Esophagus (tissue), 2 donors: Measurements from ENCODE around the gene TCEANC2. TPM values are rescaled to one million over a fixed set of nuclear protein-coding genes. Genes with fewer than 3 reads are reported as not detected.

Experiments
- H3K27ac ChIP-seq, 2 donors: one replicate each; pipeline ENCODE4 v1.5.1; 2013; ENCODE audit warnings: low read depth in 2 of 2, mild to moderate bottlenecking in 2 of 2, inconsistent platforms in 1 of 2, low read length in 1 of 2, moderate library complexity in 1 of 2
- H3K27me3 ChIP-seq, 2 donors: one replicate each; pipeline ENCODE4 v1.6.1; 2013; ENCODE audit warnings: low read length in 2 of 2, control low read depth in 1 of 2, mild to moderate bottlenecking in 1 of 2; ENCODE audit not compliant: insufficient read depth in 2 of 2, control insufficient read depth in 1 of 2
- H3K36me3 ChIP-seq, 2 donors: one replicate each; pipeline ENCODE4 v1.6.1; 2013; ENCODE audit warnings: low read length in 1 of 2; ENCODE audit not compliant: control insufficient read depth in 2 of 2, insufficient read depth in 2 of 2
- H3K4me1 ChIP-seq, 2 donors: one replicate each; pipeline ENCODE4 v1.6.1; 2013; ENCODE audit warnings: low read length in 1 of 2; ENCODE audit not compliant: control insufficient read depth in 2 of 2, insufficient read depth in 2 of 2
- H3K4me3 ChIP-seq, 2 donors: one replicate each; pipeline ENCODE4 v1.5.1; 2013; ENCODE audit warnings: low read length in 2 of 2, mild to moderate bottlenecking in 2 of 2, low read depth in 1 of 2, moderate library complexity in 1 of 2
- H3K9me3 ChIP-seq, 2 donors: one replicate each; pipeline ENCODE4 v1.6.1; 2013; ENCODE audit warnings: mild to moderate bottlenecking in 2 of 2, low read depth in 1 of 2, low read length in 1 of 2, moderate library complexity in 1 of 2; ENCODE audit not compliant: control insufficient read depth in 2 of 2, insufficient read depth in 1 of 2
- WGBS, 2 donors: extraction: QIAGEN DNeasy Blood & Tissue Kit; methylation state at CpG; one replicate each; pipeline ENCODE4 v1.1.7; 2013; 5-methylcytosine and 5-hydroxymethylcytosine counted together
- polyA plus RNA-seq, 2 donors: library from polyadenylated mRNA; stranded (reverse); fragments of 200-250 nt; gene quantifications; one replicate each; pipeline ENCODE4 v1.2.3, GENCODE V29; 2013
- donor health status: healthy with polysubstance abuse.
- donor health status: Bipolar disorder and iron deficiency.

The TCEANC2 gene
- polyA plus RNA-seq, 2 donors = 1.4 to 1.7 TPM

DNA sequence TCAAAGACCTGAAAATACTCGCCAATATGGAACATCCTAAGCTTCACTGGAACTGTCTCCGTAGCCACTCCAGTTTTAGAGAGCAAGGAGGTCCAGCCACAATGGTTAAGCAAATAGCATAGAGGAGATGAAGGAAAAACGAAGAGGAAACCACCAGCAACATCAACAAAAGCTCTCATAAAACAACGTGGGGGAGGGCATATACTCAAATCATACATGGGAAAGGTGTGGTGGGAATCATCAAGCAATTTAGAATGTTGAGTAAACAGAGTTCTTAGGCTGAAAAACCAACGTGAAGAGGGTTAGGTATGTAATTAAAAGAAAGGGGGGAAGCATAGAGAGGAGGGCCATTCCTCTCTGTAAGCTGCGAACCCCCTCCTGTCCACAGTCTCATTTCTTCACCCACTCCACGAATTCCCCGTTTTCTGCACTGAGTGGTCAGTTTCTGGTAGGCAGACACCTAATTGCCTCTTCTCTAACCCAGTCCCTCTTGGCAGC lies 1.4 kb upstream of the TCEANC2 start:
- WGBS, 2 donors = 2 to 6% methylated on average over 8 of the region's 8 CpGs
- no peaks in the 10 kb centered on the region for H3K36me3 ChIP-seq
- no peaks in the 10 kb centered on the region for H3K4me1 ChIP-seq
- no peaks in the 10 kb centered on the region for H3K9me3 ChIP-seq
- H3K27me3 ChIP-seq = no peaks in the 10 kb centered on the region
- H3K4me3 ChIP-seq = peak overlapping the region; percentile 92 to 95
- peak overlapping the region; percentile 99 to 100 for H3K27ac ChIP-seq

DNA sequence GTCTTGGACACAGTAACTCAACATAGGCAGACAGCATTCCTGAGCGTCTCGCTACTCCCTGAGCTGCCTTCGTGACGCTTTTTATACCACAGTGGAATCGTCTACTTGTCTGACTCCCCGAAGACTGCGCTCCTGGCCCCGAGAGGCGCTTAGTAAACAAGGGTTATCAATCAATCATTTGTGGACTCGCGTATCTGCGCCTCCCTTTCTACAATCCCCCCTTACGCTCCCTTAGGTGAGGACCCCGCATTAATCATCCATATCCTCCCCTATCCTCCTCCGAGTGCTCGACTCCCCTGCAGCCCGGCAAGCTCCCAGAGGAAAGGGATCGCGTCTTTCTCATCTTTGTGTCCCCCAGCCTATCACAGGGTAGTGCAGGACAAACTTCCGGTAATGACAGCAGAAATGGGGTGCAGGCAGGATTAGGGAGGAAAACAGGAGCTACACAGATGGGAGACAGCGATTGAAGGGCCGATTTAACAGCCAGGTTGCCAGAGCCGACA lies 926 bp upstream of the TCEANC2 start:
- Histone ChIP-seq H3K27ac (peak overlapping the region; percentile 99 to 100), H3K4me3 (peak overlapping the region; percentile 92 to 95), H3K27me3 (no peaks in the 10 kb centered on the region), H3K36me3 (no peaks in the 10 kb centered on the region), H3K4me1 (no peaks in the 10 kb centered on the region), H3K9me3 (no peaks in the 10 kb centered on the region)
- 0% methylated on average over 23 of the region's 23 CpGs for WGBS, 2 donors

DNA sequence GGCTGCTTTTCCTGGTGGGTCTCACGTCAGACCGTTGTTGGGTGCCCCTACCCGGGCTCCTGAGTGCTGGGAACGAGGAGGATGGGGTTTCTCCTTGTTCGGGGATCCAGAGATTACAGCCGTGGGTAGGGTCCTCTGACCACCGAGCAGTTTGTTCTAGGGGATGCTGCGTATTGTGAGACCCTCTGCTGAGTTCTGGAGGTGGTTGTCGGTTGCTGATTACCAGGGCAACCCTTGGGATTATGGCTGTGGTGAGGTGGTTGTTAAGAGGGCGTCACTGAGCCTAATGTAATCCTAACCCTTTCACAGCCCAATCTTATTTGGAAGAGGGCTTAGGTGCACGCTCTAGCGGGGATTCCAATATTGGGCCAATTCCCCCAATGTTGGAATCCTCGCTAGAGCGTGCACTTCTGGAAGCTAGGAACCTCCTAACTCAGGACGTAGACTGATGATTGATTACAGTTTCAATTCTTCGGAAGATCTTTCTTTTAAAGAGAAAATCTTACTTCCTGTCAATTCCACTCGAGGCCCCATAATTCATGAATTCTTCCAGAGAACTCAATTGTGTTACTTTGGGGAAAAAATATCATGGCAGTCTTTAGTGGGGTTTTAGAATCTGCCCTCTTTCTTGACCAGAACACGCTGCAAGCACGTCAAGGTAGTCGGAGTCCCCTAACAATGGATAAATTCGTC lies 483 bp downstream of the TCEANC2 start:
- Histone ChIP-seq H3K4me1 (no peaks in the 10 kb centered on the region), H3K36me3 (no peaks in the 10 kb centered on the region), H3K9me3 (no peaks in the 10 kb centered on the region), H3K27ac (peak overlapping the region; percentile 95 to 99), H3K27me3 (no peaks in the 10 kb centered on the region), H3K4me3 (peak overlapping the region; percentile 77 to 79)
- WGBS, 2 donors = 5% methylated on average over 21 of the region's 21 CpGs

DNA sequence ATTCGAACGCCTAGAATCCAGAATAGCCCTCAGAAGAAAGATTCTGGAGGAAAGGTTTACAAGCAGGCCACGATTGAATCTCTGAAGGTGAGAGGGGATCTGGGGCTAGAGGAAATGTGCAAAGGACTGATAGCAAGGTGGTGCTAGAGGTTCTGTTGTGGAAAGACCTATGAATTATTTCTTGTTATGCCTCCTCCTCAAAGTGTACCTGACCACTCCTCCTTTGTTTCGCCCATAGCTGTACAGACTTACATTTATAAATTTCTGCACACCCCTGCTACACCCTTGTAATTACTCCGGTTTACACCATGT lies 986 bp downstream of the TCEANC2 start:
- Histone ChIP-seq H3K9me3 (no peaks in the 10 kb centered on the region), H3K4me1 (no peaks in the 10 kb centered on the region), H3K27me3 (no peaks in the 10 kb centered on the region), H3K4me3 (peak overlapping the region in 1 of 2 donors; percentile 79), H3K36me3 (no peaks in the 10 kb centered on the region), H3K27ac (no peak overlapping the region)
- WGBS, 2 donors = 31 to 34% methylated on average over 5 of the region's 5 CpGs

DNA sequence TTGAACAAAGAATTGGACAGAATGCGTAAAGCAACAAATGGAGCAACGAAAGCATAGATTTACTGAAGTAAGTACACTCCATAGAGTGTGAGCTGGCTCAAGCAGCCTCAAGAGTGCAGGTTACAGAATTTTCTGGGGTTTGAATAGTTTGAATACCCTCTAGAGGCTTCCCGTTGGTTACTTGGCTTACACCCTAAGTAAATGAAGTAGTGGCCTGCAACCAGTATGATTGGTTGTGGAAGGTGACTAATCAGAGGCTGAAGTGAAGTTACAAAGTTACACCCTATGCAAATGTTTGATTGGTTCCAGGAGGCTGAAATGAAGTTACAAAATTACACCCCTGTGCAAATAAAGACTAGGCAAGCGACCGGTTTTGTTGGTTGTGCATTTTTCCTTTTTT lies 10.9 kb downstream of the TCEANC2 start:
- no peak overlapping the region for H3K4me3 ChIP-seq
- no peaks in the 10 kb centered on the region for H3K4me1 ChIP-seq
- H3K27ac ChIP-seq = no peak overlapping the region
- H3K36me3 ChIP-seq = peaks cover 0 to 3% of the 10 kb centered on the region in 2 donors
- H3K27me3 ChIP-seq = no peaks in the 10 kb centered on the region
- H3K9me3 ChIP-seq = no peaks in the 10 kb centered on the region
- WGBS, 2 donors = 83 to 86% methylated on average over 5 of the region's 5 CpGs

DNA sequence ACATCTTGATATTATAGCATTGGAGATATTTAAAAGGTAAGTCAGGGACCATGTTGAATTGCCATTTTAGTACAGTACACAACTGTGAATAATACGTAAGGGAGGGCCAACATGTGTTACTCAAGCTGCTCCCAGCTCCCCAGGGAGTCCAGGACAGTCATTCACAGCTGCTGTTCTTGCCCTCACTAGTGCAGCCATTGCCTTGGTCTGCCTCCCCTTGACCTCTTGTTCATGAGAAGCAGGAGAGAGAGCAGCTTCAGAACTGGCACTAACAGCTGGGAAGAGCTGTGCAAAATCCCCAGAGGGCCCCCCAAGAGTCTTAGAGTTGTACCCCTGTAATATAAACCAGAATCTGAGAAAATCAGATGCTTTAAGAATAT lies 16.4 kb downstream of the TCEANC2 start:
- Histone ChIP-seq H3K4me1 (no peaks in the 10 kb centered on the region), H3K27ac (no peak overlapping the region), H3K27me3 (no peaks in the 10 kb centered on the region), H3K4me3 (no peak overlapping the region), H3K9me3 (no peaks in the 10 kb centered on the region), H3K36me3 (peaks cover 0 to 3% of the 10 kb centered on the region in 2 donors)
- 57 to 64% methylated on average over 1 of the region's 1 CpG for WGBS, 2 donors

DNA sequence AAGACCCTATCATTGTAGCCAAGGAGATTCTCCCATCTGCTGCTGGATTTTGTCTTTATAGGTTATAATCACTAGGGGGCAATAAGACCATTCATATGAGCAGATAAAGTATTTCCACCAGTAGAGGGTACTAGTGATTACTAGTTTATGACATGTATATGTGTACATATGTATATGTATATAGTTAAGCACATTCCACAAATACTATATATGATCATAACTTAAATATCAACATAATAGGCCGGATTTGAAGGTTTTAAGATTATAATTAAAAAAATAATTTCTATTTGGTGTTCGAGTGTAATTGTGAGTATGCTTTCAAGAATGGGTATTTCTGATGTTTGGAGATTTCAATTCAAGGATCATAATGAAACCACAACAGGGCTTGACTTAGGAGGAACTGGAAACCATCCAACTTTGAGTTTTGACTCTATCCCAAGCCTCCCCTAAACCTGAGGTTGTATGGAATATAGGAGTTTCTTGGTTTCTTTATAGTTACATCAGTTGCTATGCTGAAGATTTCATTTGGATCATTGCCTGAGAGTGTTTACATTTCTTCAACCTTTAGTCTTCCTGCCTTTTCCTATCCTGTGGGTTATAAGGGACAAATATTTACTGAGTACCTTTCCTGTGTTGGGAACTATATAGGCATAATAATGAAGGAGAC lies 16.9 kb downstream of the TCEANC2 start:
- WGBS, 2 donors = 16 to 22% methylated on average over 2 of the region's 2 CpGs
- H3K4me3 ChIP-seq = no peak overlapping the region
- no peaks in the 10 kb centered on the region for H3K27me3 ChIP-seq
- H3K9me3 ChIP-seq = no peaks in the 10 kb centered on the region
- H3K4me1 ChIP-seq = no peaks in the 10 kb centered on the region
- peaks cover 0 to 3% of the 10 kb centered on the region in 2 donors for H3K36me3 ChIP-seq
- no peak overlapping the region for H3K27ac ChIP-seq

DNA sequence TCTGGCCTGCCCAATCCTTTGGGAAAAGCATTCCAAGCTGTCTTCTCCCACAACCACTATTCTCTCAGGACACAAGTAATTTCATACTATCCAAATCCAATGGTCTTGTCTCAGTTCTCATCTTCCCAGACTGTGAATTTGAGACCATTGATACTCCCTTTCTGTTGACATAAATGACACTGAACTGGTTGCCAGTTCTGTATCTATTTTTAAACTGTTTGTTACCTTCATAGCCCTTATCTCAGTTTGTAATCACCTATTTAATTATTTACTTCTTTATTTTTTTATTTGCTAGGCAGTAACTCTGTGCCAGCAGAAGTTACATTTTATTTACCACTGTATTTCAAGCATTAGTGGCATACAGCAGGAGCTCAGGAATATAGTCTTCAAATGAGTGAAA lies 24.0 kb downstream of the TCEANC2 start:
- Histone ChIP-seq H3K4me3 (no peak overlapping the region), H3K36me3 (no peaks in the 10 kb centered on the region), H3K27ac (no peak overlapping the region), H3K4me1 (no peaks in the 10 kb centered on the region), H3K27me3 (no peaks in the 10 kb centered on the region), H3K9me3 (no peaks in the 10 kb centered on the region)

DNA sequence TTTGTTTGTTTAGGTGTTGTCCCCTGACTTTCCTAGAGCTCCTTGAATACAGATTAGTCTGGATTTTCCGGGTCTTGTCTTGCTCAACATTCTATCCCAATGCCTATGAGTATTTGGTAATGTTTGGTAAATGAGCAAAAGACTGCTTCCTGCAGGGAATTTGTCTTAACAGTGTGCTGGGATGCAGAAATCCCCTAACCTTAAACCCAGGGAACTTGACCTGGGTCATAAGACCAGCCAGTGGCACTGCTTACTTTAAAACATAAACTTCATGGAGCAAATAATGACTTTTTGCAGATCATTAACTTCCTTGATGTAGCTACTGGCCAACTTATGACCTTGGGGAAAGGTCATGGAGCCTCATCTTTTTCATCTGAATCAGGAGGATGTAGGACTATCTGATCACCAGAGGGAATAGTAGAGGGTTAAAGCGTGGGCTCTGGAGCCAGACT lies 27.2 kb downstream of the TCEANC2 start:
- Histone ChIP-seq H3K4me3 (no peak overlapping the region), H3K27me3 (no peaks in the 10 kb centered on the region), H3K36me3 (no peaks in the 10 kb centered on the region), H3K4me1 (no peaks in the 10 kb centered on the region), H3K27ac (no peak overlapping the region), H3K9me3 (no peaks in the 10 kb centered on the region)
- 87 to 90% methylated on average over 2 of the region's 2 CpGs for WGBS, 2 donors
